Heart right ventricle (tissue), 16 donors: ENCODE measurements around the gene CNTLN. TPM values are rescaled to one million over a fixed set of nuclear protein-coding genes. Genes with fewer than 3 reads are reported as not detected.

Source experiments
- ATAC-seq, 8 donors: fragments of 200-7000 bp; cut with Tn5 transposase; one replicate each; pipeline ENCODE4 v1.9.1; 2020; ENCODE audit warnings: mild to moderate bottlenecking in 8 of 8, moderate library complexity in 8 of 8, moderate number of reproducible peaks in 1 of 8
- DNase-seq, 2 donors: peaks; one replicate each; pipeline ENCODE4 v3.0.0-alpha.2; 2020
- H3K27ac ChIP-seq, 10 donors: fragments of 200-600 bp; sonication (generic) in 2 of 10; one replicate each; pipeline versions ENCODE4 v1.5.0 to v1.8.0; 2020 to 2022; ENCODE audit warnings: mild to moderate bottlenecking in 3 of 10
- H3K27me3 ChIP-seq, 7 donors: fragments of 200-600 bp; one replicate each; pipeline ENCODE4 v1.8.0; 2021 to 2022; ENCODE audit warnings: mild to moderate bottlenecking in 2 of 7
- H3K36me3 ChIP-seq, 9 donors: fragments of 200-600 bp; sonication (generic) in 1 of 9; one replicate each; pipeline versions ENCODE4 v1.5.0 to v1.8.0; 2020 to 2022; ENCODE audit warnings: mild to moderate bottlenecking in 2 of 9
- H3K4me1 ChIP-seq, 9 donors: fragments of 200-600 bp; sonication (generic) in 1 of 9; one replicate each; pipeline versions ENCODE4 v1.5.0 to v1.8.0; 2020 to 2022; ENCODE audit warnings: mild to moderate bottlenecking in 4 of 9
- H3K4me3 ChIP-seq, 10 donors: fragments of 200-600 bp; sonication (generic) in 2 of 10; one replicate each; pipeline versions ENCODE4 v1.5.0 to v1.8.0; 2020 to 2022; ENCODE audit warnings: mild to moderate bottlenecking in 7 of 10, moderate library complexity in 2 of 10
- H3K9me3 ChIP-seq, 11 donors: fragments of 200-600 bp in 10 of 11; sonication (generic) in 2 of 11; one replicate each; pipeline versions ENCODE4 v1.5.0 to v1.8.0; 2013 to 2022; ENCODE audit warnings: mild to moderate bottlenecking in 2 of 11, control low read depth in 1 of 11, moderate library complexity in 1 of 11
- CTCF ChIP-seq, 9 donors: fragments of 200-600 bp; sonication (generic) in 2 of 9; IDR thresholded peaks; one replicate each; pipeline versions ENCODE4 v1.5.0 to v1.8.0; 2021 to 2022; ENCODE audit warnings: antibody characterized with exemption in 9 of 9, mild to moderate bottlenecking in 5 of 9, moderate library complexity in 1 of 9
- WGBS, 2 donors: extraction: QIAGEN DNeasy Blood & Tissue Kit; methylation state at CpG; one replicate each; pipeline ENCODE4 v1.1.7; 2013; ENCODE audit warnings: inconsistent platforms in 1 of 2; 5-methylcytosine and 5-hydroxymethylcytosine counted together
- intact Hi-C, 10 donors: fragments of 100-400 bp; cut with DNase I; formaldehyde crosslinking; loops; one replicate each; pipeline versions ENCODE4 v1.11.1 to v1.14.2; 2022
- polyA plus RNA-seq, 2 donors: library from polyadenylated mRNA; stranded (reverse); fragments of 200-250 nt; gene quantifications; one replicate each; pipeline ENCODE4 v1.2.3, GENCODE V29; 2013
- total RNA-seq, 10 donors: library from RNA; stranded (reverse); fragmentation: NEBNext Ultra II Directional in 3 of 10; extraction: Animal tissue kit (Norgen Biotek cat#: 25700) in 3 of 10; gene quantifications; one replicate each; pipeline versions ENCODE4 v1.2.1 to v1.2.4, GENCODE V29; 2021 to 2023
- donor health status: Arrhythmogenic right ventricular cardiomyopathy.
- donor health status: ischemic (EF 13 %, LVEDD 7.1; RV severe dilation, severe dysfunction).
- donor health status: healthy with polysubstance abuse.
- donor health status: DM: no; HTN: yes; CAD: no.
- donor health status: DM: no; HTN: no; CAD: no.
- donor health status: ischemic (EF 25% LVEDD 6.9; RV normal size, moderate dysfunction).
- donor health status: ischemic (EF 25% LVEDD 5.7; RV mildly dilated, moderate dysfunction).
- donor health status: healthy.
- donor health status: DM: yes; HTN: yes; CAD: no.
- donor health status: Ischemic cardiomyopathy.
- donor health status: ischemic (EF 35%, LVEDD 5.7; RV mildly dilated, moderate dysfunction).
- donor health status: nonischemic (EF 11% LVEDD 7.7; RV severe dilation, severe dysfunction).
- donor health status: DM: yes; HTN: yes; CAD: no.
- donor health status: PGD.
- donor health status: ischemic (EF 29% LVEDD 5.4; RV normal size, mild dysfunction).
- donor health status: nonischemic (EF 23%, LVEDD 6.1; RV moderate dilation, normal function).

Gene CNTLN
- total and polyA plus RNA-seq, 12 donors = 1.5 to 3.6 (median 2.2) TPM

- peaks cover 0 to 5% (median 0%) of the 10 kb centered on the region in 11 donors for H3K9me3 ChIP-seq
- H3K27ac ChIP-seq = no peak overlapping the region
- 91 to 92% methylated on average over 5 of the region's 5 CpGs for WGBS, 2 donors
- intact Hi-C loops = loop anchor here in 1 of 10 donors (10.0 kb wide), 1 partner anchor 1569 kb away; no protein-coding TSS in a partner anchor
- no peaks in the 10 kb centered on the region for H3K27me3 ChIP-seq
- peaks cover 0 to 16% (median 0%) of the 10 kb centered on the region in 9 donors for H3K36me3 ChIP-seq
- no peak for ATAC-seq
- H3K4me1 ChIP-seq = peaks cover 0 to 3% (median 0%) of the 10 kb centered on the region in 9 donors
- no peak for TF ChIP-seq CTCF (IDR thresholded peaks at IDR 0.05)
- no peak overlapping the region for H3K4me3 ChIP-seq
- no peak for DNase-seq
Observed at GRCh38 chr9:17453751-17454150, 318.9 kb downstream of the CNTLN start.

- no peaks in the 10 kb centered on the region for H3K9me3 ChIP-seq
- no peaks in the 10 kb centered on the region for H3K27me3 ChIP-seq
- intact Hi-C loops = loop anchor here in 9 of 10 donors (1.0 to 10.0 kb wide), 9 partner anchors 341 to 1626 kb away; no protein-coding TSS in a partner anchor
- ATAC-seq (no peak), DNase-seq (peak in 1 of 2 donors; percentile 27)
- WGBS, 2 donors = 46 to 49% methylated on average over 5 of the region's 5 CpGs
- H3K4me3 ChIP-seq = no peak overlapping the region
- H3K36me3 ChIP-seq = peaks cover 0 to 44% (median 0%) of the 10 kb centered on the region in 9 donors
- TF ChIP-seq CTCF (IDR thresholded peaks at IDR 0.05) = peak; percentile 45 to 90 (median 76)
- H3K4me1 ChIP-seq = no peaks in the 10 kb centered on the region
- H3K27ac ChIP-seq = no peak overlapping the region
Observed at GRCh38 chr9:17462869-17463464, 328.1 kb downstream of the CNTLN start.

- Histone ChIP-seq H3K4me1 (no peaks in the 10 kb centered on the region), H3K27ac (no peak overlapping the region), H3K27me3 (no peaks in the 10 kb centered on the region), H3K36me3 (peaks cover 0 to 32% (median 0%) of the 10 kb centered on the region in 9 donors), H3K9me3 (no peaks in the 10 kb centered on the region), H3K4me3 (no peak overlapping the region)
- intact Hi-C loops = no loop called here
- no peak for TF ChIP-seq CTCF (IDR thresholded peaks at IDR 0.05)
- 95 to 96% methylated on average over 5 of the region's 5 CpGs for WGBS, 2 donors
- DNase-seq = no peak
- ATAC-seq = no peak
Observed at GRCh38 chr9:17470036-17470813, 335.4 kb downstream of the CNTLN start.

- Histone ChIP-seq H3K9me3 (no peaks in the 10 kb centered on the region), H3K27ac (no peak overlapping the region), H3K4me3 (no peak overlapping the region), H3K27me3 (no peaks in the 10 kb centered on the region), H3K4me1 (no peaks in the 10 kb centered on the region), H3K36me3 (peaks cover 0 to 13% (median 0%) of the 10 kb centered on the region in 9 donors)
- ATAC-seq (no peak), DNase-seq (no peak)
- TF ChIP-seq CTCF (IDR thresholded peaks at IDR 0.05) = no peak
- 99 to 100% methylated on average over 2 of the region's 2 CpGs for WGBS, 2 donors
- intact Hi-C loops = no loop called here
Observed at GRCh38 chr9:17472126-17472525, 337.3 kb downstream of the CNTLN start.
